HL-60 (cell line): ENCODE results near the gene OR6S1.

Source experiments
- POLR2AphosphoS5 ChIP-seq: IDR thresholded peaks from 2 replicates; pipeline ENCODE4 v1.6.1; 2012; ENCODE audit warnings: low read depth
- SPI1 ChIP-seq: IDR thresholded peaks from 2 replicates; pipeline ENCODE4 v1.6.1; 2012; ENCODE audit warnings: low read depth, mild to moderate bottlenecking, borderline replicate concordance
- TF ChIP-seq, protein P1 (sequence below): IDR thresholded peaks from 2 replicates; pipeline ENCODE4 v1.6.1; 2012; ENCODE audit warnings: low read depth; ENCODE audit not compliant: insufficient replicate concordance
- TF ChIP-seq, protein P2 (sequence below): IDR thresholded peaks from one replicate; pipeline ENCODE4 v1.5.1; 2011; ENCODE audit warnings: low read length, control low read depth, inconsistent platforms; ENCODE audit not compliant: insufficient read depth

DNA sequence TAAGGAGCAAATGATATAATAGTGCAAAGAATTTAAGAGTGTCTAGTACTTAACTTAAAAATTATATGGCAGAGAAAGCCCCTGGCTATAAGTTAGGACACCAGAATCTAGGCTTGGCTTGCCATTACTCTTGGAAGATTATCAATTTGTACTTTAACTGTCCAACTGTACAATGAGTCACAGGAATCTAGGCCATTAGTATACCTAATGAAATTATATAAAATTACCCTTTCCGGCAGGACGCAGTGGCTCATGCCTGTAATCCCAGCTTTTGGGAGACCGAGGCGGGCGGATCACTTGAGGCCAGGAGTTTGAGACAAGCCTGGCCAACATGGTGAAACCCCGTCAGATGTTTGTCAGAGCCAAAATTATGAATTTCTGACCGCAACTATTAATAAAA, 691 bp upstream of the OR6S1 start:
- TF ChIP-seq POLR2AphosphoS5 (no peak), SPI1 (no peak)
- TF ChIP-seq, protein P1, sequence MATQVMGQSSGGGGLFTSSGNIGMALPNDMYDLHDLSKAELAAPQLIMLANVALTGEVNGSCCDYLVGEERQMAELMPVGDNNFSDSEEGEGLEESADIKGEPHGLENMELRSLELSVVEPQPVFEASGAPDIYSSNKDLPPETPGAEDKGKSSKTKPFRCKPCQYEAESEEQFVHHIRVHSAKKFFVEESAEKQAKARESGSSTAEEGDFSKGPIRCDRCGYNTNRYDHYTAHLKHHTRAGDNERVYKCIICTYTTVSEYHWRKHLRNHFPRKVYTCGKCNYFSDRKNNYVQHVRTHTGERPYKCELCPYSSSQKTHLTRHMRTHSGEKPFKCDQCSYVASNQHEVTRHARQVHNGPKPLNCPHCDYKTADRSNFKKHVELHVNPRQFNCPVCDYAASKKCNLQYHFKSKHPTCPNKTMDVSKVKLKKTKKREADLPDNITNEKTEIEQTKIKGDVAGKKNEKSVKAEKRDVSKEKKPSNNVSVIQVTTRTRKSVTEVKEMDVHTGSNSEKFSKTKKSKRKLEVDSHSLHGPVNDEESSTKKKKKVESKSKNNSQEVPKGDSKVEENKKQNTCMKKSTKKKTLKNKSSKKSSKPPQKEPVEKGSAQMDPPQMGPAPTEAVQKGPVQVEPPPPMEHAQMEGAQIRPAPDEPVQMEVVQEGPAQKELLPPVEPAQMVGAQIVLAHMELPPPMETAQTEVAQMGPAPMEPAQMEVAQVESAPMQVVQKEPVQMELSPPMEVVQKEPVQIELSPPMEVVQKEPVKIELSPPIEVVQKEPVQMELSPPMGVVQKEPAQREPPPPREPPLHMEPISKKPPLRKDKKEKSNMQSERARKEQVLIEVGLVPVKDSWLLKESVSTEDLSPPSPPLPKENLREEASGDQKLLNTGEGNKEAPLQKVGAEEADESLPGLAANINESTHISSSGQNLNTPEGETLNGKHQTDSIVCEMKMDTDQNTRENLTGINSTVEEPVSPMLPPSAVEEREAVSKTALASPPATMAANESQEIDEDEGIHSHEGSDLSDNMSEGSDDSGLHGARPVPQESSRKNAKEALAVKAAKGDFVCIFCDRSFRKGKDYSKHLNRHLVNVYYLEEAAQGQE = no peak
- TF ChIP-seq, protein P2, sequence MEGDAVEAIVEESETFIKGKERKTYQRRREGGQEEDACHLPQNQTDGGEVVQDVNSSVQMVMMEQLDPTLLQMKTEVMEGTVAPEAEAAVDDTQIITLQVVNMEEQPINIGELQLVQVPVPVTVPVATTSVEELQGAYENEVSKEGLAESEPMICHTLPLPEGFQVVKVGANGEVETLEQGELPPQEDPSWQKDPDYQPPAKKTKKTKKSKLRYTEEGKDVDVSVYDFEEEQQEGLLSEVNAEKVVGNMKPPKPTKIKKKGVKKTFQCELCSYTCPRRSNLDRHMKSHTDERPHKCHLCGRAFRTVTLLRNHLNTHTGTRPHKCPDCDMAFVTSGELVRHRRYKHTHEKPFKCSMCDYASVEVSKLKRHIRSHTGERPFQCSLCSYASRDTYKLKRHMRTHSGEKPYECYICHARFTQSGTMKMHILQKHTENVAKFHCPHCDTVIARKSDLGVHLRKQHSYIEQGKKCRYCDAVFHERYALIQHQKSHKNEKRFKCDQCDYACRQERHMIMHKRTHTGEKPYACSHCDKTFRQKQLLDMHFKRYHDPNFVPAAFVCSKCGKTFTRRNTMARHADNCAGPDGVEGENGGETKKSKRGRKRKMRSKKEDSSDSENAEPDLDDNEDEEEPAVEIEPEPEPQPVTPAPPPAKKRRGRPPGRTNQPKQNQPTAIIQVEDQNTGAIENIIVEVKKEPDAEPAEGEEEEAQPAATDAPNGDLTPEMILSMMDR = no peak
